Dermis microvascular lymphatic vessel endothelial cell (primary cell): Measurements from ENCODE around the gene C2CD4D. TPM values are rescaled to one million over a fixed set of nuclear protein-coding genes. Genes with fewer than 3 reads are reported as not detected.

Experiments
- DNase-seq, 2 donors: peaks; one replicate each; pipeline versions ENCODE4 v3.0.0 to v3.0.0-alpha.2; 2010; ENCODE audit warnings: low read depth in 2 of 2
- total RNA-seq: library from RNA; depleted of rRNA; stranded (reverse); fragments of >200 nt; gene quantifications from 2 replicates; pipeline ENCODE4 v1.2.1, GENCODE V29; 2014

Gene C2CD4D
- total RNA-seq, 1 donor from 2014 or later, result 0.13 TPM

DNA sequence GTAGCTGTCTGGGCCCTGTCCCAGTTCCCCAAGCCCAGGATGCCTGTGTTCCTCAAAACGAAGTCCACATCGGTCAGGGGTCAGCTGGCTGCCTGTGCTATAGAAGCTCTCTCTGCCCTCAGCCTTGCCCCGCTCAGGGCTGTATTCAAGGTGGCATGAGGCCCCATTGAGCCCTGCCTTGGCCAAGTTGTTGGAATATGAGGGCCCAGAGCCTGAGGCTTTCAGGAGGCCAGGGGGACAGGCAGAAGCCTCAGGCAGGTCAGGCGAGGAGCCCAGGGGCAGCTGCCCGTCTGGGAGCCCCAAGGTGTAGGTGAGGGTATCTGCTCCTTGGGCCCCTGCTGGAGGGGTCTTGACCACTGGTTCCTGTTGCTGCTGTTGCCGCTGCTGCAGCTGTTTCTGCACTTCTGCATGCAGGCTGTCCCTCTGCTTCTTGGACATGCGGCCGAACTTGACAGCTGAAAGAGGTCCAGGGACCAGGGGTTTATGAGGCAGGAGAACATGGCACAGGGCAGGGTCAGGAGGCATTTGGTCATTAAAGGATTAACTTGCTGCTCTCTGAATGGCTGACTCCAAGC lies 24.6 kb downstream of the C2CD4D start:
- DNase-seq, result no peak

DNA sequence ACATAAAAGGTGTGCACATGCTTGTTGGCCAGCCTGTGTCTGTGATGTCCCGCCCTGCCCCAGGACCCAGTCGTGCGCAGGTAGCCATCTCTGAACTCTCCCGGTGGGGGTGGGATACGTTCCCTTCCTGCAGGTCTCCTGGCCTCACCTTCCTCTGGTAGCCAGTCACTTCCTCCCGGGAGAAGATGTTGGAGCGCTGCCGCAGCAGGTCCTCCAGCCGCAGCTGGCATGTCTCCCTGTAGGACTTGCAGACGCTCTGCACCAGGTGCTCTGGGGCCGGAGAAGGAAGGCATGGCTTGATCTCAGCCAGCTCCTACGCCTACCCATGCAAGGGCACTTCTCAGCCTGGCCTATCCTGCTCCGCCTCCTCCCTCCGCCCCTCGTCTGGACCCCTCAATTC lies 25.2 kb downstream of the C2CD4D start:
- no peak for DNase-seq

DNA sequence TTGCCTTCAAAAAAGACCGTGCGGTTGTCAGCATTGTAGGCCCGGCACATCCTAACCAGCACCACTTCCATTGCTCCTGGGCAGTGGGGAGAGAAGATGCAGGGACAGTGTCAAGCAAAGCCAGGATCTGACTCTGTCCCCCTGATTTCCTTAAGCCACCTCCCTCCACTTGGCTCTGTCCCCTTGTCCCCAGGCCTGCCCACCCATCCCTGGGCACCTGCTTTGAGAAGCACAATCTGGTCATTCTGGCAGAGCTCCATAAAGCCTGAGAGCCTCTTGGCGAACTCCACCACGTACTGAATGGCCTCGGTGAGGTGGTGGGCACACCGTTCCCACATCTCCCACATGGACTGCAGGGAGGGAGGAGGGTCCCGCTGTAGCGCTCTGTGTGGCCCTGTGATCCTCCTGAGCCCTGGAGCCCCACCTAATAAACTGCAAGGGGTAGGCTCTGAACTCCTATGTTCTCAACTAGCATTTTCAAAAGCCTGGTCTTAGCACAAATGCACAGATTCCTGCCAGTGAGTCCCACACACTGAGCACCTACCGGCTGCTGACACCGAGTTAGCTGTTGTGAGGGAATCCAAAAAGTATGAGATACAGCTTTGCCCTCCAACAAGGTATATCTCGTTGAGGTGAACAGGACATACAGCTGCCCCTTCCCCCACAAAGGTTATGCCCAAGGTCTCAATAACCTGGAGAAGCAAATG lies 26.2 kb downstream of the C2CD4D start:
- no peak for DNase-seq

DNA sequence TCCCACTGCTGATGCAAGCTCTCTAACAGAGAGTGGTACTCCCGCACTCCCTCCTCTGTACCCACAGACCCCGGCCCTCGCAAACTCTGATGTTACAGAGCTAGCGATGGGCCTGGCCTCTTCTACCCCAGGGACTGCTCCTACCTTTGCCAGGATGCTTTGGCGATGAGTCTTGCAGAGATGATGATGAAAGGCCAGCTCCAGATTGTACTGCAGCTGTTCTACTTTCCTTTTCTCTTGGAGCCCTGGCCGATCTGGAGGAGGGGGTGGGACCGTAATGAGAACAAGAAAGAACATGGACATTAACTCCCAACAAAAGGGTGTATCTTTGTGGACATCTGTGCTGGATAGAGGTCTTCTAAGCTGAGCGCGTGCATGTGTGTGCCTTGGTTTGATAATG lies 28.4 kb downstream of the C2CD4D start:
- no peak for DNase-seq

DNA sequence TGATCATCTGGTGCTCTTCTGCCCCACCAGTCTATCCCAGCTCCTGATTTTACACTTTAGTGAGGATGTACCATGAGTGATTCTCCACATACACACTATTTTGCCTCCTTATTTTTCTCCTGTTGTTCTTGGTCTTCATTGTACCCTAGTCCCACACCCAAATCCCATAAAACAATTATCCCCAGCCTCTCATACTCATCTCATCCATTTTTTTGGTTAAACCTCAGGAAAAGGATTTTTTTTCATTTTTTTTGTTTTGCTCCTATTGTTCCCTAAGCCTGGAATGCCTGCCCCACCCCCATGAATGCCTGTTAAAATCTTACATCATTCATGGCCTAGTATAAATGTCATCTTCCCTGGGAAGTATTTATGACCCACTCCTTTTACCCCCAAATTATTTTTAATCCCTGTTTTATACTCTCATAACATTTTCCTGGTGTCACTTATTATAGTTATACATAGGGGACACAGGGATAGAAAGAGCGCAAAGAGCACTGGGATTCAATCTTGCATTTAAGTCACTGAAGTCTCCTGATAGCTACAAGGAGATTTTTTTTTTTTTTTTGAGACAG lies 29.5 kb downstream of the C2CD4D start:
- DNase-seq, result no peak

DNA sequence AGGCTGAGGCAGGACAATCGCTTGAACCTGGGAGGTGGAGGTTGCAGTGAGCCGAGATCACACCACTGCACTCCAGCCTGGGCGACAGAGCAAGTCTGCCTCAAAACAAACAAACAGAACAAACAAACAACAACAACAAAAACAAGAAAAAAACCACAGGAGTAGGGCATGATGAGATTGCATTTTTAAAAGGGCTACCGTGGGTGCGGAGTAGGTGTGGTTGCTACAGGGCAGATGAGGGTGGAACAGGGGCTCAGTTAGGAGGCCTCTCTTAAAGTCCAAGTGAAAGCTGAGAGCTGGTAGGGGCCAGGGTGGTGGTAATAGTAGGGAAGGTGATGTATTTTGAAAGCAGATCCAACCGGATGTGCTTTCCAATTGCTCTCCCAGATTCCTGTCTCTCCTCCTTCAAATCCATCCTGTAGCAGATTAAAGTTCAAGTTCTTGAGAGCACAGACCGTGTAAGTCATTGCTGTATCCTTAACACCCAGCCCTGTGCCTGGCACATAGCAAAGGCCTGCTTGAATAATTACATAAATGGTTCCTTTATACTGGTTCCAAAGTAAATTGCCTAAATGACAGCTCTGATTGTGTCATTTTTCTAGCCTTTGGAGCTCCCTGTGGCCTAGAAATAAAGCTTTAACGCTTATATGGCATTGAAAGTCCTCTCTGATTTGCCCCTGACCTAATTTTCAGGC lies 30.2 kb downstream of the C2CD4D start:
- no peak for DNase-seq

DNA sequence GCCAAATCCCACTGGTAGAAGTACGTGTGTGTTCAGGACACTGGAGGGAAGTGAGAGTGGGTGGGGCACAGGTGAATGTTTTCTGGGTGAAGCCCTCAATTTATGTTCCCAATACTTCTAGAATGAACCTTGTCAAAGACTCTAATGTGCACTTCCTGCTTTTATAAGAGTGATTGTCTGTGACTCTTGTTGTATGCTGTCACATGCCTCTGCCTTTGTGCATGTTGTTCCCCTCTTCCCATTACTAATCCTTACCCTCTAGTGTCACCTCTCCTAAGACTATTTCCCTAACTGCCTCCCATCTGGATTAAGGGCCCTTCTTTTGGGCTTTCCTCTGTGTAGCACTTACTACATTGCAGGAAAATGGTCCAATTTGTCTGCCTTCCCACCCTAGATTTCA lies 31.9 kb downstream of the C2CD4D start:
- DNase-seq, result no peak

DNA sequence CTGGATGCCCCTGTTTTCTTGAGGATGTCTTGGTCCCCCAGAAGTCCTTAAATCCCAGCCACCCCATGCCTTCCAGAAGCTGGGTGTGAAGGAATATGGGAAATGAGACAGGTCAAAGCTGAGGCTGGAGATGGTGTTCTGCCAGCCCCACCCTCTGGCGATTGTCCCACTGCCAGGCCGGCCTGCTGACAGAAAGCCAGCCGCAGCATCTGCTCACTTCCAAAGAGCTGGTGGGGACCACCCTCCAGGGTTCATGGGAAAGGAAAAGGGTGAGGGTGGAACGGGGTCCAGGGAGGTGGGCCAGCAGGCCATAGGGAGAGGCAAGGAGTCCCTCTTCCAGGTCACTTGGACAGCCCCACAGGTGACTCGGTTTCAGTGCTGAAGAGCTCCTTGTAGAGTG lies 32.5 kb downstream of the C2CD4D start:
- no peak for DNase-seq

DNA sequence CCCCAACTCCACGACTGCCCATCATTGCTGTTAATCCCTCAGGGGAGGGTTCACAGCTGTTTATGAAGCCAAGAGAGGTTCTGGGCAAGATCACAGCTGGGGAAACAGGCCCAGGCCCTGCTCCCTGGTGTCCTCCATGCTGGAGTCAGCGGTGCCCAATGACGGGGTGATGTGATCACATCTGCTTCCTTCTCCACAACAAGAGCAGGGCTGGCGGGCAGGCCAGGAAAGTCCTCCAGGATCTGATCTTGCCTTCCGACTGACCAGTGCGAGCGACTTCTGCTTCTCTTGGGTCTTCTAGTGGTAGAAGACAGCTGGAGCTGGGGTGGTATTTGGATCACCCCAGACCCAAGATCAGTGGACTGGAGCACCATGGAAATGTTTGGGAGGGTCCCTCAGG lies 33.5 kb downstream of the C2CD4D start:
- no peak for DNase-seq

DNA sequence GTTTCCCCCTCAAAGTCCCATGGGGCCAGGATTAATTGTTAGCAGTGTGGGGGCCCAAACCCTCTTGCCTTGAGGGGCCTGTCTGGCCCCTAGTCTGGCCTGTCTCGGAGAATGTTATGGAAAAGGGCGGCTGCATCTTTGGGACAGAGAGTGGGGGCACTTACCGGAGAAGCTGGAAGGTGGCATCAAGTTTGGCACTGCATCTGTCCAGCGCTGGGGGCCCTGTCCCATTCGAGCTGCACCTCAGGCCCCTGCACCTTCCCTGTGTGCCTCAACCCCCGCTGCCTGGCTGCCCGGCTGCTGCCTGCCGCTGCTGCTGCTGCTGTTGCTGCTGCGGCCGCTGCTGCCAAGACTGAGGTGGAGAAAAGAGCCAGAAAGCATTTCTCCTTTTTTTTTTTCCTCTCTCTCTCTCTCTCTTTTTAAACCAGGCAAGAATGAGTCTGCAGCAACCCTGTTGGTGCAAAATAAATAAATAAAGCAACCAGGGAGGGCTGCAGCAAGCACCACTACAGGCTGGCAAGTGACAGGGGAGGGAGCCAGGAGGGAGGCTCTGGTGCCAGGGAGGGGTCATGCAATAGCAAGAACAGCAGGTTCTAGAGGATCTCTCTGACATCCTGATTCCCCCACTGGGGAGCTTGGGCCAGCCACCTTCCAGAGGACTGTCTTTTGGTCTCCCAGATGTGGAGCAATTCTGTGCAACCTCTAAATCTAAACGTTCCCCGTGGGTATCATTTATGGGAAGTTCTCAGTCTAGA lies 34.4 kb downstream of the C2CD4D start, which contains the start of gene LINGO4:
Gene LINGO4 (minus strand): TSS at position 354 of the 755 bp plus-strand sequence. CDS start 2,715 bp downstream, outside the sequence.
- no peak for DNase-seq

DNA sequence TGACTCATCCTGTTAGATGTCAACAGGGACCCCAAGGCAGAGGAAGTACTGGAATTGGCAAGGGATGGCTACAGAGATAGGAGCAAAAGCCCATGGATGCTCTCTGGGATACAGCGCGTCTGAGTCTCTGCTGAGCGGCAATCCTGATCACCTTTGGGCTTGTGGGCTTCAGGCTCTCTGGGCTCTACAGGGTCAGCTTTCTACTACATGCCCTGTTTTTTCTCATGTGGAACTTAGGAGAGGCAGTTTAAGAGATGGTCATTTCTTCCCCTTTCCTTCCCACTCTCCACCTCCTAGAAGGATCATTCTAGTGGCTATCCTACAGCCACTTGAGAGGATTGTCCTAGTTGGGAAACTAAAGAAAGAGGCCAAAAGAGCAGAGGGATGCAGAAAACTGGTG lies 35.7 kb downstream of the C2CD4D start:
- DNase-seq, result no peak

DNA sequence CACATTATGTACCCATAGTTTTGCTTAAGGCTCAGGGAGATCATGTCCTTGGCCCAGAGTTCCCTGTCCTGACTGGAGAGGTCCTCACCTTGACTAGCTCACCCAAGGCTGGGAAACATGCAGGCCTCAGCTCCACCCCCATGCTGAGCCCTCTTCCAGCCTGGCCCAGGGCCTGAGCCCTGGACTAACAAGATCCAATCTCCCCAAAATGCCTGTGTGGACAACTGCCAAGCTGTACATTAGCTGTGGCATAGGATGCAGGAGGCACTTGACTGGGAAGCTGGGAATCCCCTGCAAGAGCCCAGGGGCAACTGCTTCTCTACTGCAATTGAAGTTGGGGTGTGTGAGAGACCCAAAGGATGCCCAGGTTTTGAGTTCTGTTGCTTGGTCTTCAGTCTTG lies 36.5 kb downstream of the C2CD4D start:
- DNase-seq, result no peak

DNA sequence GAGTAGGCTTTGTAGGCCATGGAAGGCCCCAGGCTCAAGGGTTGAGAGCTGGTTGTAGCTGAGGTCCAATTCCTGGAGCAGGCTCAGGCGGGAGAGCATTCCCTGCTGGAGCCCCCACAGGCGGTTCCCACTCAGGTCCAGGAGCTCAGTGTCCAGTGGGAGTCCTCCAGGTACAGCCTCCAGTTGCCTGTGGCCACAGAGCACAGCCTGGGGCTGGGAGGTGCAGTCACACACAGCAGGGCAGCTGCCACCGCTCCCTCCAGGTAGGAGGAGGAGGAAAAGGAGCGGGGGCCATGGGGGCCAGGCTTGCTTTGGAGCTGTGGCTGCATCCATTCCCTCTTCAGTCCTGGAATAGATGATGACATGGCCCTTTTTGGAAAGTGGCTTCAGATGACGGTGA lies 37.2 kb downstream of the C2CD4D start:
- no peak for DNase-seq

DNA sequence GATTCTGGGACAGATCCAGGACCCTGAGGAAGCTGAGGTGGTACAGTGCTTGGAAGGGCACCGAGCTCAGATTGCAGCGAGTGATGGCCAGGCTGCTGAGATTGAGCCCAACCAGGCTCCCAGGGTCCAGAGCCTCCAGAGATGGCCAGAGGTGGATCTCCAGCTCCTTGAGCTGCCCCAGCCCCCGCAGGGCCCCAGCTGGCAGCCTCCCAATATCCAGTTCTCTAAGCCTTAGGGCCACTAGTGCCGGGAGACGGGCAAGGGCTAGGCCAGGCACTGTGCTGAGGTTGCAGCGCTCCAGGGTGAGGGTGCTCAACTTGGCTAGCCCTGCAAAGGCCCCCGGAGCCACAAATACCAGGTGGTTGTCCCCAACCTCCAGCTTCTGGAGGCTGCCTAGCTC lies 37.8 kb downstream of the C2CD4D start:
- DNase-seq, result no peak

DNA sequence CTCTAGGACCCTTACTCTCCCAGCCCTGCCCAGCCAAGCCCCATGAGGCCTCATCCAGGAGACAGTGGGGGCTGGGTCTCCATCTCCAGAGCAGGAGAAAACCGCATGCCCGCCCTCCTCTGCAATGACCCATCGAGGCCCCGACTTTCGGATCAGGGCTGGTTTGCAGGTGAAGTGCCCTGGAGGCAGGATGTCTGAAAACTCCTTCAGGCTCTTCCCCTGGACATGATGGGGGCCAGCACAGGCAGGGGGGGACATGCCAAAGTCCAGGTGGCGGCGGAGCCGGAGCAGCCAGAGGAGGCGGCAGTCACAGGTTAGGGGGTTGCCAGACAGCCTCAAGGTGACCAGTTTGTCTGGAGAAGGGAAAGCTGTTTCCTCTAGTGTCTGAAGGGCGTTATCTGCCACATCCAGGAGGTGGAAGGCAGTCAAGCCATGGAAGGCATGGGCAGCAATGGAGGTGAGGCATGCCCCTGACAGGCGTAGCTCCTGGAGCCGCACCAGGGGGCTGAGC lies 38.3 kb downstream of the C2CD4D start:
- DNase-seq, result no peak

DNA sequence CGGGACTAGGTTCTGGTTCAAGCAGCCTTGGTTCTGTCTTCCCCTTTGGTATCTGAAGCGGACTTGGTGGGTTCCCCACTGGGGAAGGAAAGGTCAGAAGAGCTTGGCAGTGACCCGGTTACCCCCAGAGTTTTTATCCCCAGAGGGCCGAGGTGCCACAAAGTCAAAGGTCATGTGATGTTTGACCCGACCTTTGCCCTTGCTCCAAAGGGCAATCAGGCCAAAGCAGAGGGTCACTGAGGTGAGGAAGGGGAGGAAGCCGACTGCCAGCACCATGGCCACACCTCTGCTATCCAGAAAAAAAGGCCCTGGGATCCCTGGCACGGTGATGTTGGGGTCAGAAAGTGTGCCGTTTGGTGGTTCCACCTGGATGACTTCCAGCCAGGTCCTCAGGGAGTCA lies 38.8 kb downstream of the C2CD4D start:
- DNase-seq, result no peak

DNA sequence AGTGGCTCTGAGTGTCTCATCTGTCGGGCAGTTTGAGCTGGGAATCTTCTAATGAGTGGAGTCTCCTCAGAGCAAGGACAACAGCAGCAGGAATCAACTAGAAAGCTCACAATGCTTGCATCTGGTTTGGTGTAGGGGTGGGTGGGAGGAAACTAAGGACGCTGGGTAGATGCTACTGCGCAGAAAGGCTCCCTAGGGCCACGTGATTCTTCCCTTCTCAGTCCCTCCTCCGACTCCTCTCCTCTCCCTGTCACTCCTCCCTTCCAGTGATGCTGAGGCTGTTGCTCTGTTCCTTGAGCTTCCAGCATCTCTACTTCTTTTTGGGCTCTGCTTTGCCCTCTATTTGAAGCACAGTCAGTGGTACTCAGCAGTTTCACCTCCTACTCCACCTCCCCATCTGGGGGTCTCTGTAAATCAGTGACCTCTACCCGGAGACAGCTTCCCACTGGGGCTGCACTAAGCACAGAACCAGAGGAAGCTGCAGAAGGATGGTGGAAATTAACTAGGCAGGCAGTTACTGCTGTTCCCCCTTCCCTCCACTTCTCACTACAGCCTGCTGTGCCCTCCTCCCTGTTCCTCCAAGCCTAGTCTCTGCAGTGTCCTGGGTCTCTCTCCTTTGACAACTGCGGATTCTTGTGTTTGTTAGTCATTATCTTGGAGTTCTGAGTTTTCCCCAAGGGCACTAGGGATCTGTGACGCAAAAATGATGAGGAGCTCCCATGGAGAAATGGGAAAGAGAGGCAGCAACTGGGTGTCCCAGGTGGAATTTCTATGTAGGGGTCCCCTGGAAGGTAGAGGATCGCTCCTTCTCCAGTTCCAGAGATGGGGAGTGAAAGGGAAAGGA lies 40.2 kb downstream of the C2CD4D start:
- DNase-seq, result no peak

DNA sequence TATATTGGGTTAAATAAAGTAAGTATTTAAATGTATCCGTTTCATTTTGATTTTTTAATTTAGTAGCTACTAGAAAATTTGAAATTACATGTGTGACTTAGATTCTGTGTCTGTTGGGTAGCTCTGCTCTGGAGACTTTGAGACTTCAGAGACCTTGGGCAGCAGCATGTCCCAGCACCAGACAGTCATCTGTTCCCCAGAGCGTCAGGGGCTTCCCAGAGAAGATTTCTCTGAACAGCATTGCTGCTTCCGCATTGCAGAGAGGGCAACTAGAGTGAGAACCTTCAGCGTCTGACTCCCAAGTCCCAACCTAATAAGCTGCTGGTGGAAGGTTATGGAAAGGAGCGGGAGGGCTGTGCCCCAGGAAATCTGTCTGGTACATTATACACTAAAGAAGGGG lies 41.0 kb downstream of the C2CD4D start:
- DNase-seq, result no peak

DNA sequence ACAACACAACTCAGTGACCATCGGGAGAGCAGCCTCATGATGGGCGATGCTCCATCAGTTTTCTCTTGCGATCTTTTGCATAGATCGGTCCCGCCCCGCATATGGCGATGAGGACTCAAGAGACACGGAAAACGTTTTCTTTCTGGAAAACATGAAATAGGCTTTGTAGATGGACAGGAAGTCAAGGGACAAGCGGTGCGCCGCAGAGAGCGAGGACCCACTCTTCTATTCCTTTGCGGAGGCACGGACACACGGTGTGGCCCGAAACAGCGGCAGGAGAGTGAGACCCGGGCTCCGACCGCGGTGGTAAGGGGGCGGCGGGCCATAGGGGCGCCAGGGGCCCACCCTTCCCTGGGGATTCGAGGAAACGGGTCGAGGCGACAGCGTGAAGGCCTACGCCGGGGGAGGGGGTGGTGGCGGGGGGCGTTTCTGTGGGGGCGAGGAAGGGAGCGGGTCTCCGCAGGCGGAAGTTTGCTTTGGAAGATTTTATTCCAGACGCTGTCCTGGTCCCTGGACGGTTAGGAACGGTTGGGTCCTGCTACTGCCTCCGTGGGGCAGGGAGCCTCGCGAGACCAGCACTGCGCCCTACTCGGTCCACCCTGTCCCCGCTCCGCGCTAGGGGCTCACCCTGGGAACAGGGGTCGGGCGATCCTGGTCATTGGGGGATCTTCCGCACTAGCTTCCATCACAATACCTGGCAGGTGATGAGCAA lies 48.5 kb downstream of the C2CD4D start:
- DNase-seq, result peak; percentile 5 to 33
